ENCODE data around the gene DEAF1. TPM values are rescaled to one million over a fixed set of nuclear protein-coding genes. Genes with fewer than 3 reads are reported as not detected.

DEAF1 gene
- total and polyA plus RNA-seq, 10 of the 15 experiments (the other 5 are each of a cell fraction or from before 2014, with no cell fraction given) = 0.68 to 51.3 (median 25.9) TPM

DNA sequence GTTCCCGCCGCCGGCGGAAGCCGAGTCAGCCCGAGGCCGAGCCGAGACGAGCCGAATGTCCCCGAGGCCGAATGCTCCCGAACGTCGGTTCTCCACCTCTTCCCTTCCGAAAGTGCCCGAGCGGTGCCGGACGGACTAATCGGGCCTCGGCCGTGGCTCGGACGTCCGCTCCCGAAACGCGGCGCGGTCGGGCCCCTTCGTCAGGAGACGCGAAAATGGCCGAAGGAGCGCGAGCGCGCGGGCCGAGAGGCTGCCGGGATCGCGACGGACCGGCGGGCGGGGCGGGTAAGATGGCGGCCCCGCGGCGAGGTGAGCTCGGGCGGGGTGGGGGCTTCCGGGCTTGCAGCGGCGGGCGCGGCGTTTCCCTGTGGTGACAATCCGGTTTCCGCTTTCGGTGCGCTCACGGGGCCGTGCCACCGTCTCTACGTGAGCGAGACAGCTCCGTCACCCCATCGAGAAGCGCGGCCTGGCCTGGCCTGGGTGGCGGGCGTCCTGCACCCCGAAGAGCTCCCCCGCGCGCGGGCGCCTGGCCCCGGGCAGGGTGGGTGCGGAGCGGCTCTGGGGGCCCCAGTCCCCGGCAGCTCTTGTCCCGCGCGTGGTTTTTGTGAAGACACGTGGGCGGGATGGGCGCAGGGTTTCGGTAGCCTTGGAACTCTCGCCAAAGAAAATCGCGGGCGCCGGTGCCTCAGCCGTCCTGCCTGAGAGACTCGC lies 671 bp upstream of the DEAF1 start, which contains the start of gene TMEM80 (continued):
- TF ChIP-seq, protein P1, sequence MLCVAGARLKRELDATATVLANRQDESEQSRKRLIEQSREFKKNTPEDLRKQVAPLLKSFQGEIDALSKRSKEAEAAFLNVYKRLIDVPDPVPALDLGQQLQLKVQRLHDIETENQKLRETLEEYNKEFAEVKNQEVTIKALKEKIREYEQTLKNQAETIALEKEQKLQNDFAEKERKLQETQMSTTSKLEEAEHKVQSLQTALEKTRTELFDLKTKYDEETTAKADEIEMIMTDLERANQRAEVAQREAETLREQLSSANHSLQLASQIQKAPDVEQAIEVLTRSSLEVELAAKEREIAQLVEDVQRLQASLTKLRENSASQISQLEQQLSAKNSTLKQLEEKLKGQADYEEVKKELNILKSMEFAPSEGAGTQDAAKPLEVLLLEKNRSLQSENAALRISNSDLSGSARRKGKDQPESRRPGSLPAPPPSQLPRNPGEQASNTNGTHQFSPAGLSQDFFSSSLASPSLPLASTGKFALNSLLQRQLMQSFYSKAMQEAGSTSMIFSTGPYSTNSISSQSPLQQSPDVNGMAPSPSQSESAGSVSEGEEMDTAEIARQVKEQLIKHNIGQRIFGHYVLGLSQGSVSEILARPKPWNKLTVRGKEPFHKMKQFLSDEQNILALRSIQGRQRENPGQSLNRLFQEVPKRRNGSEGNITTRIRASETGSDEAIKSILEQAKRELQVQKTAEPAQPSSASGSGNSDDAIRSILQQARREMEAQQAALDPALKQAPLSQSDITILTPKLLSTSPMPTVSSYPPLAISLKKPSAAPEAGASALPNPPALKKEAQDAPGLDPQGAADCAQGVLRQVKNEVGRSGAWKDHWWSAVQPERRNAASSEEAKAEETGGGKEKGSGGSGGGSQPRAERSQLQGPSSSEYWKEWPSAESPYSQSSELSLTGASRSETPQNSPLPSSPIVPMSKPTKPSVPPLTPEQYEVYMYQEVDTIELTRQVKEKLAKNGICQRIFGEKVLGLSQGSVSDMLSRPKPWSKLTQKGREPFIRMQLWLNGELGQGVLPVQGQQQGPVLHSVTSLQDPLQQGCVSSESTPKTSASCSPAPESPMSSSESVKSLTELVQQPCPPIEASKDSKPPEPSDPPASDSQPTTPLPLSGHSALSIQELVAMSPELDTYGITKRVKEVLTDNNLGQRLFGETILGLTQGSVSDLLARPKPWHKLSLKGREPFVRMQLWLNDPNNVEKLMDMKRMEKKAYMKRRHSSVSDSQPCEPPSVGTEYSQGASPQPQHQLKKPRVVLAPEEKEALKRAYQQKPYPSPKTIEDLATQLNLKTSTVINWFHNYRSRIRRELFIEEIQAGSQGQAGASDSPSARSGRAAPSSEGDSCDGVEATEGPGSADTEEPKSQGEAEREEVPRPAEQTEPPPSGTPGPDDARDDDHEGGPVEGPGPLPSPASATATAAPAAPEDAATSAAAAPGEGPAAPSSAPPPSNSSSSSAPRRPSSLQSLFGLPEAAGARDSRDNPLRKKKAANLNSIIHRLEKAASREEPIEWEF (IDR thresholded peaks at IDR 0.05; ENCODE audit: insufficient replicate concordance, low read depth, low read length) = no peak
- TF ChIP-seq, protein P2, sequence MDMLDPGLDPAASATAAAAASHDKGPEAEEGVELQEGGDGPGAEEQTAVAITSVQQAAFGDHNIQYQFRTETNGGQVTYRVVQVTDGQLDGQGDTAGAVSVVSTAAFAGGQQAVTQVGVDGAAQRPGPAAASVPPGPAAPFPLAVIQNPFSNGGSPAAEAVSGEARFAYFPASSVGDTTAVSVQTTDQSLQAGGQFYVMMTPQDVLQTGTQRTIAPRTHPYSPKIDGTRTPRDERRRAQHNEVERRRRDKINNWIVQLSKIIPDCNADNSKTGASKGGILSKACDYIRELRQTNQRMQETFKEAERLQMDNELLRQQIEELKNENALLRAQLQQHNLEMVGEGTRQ (IDR thresholded peaks at IDR 0.05; ENCODE audit: borderline replicate concordance, low read depth, low read length) = no peak
- TF ChIP-seq CREB1 (IDR thresholded peaks at IDR 0.05; ENCODE audit: low read depth) (peak; percentile 39; the same call in 1 of the 2 replicates), DPF2 (IDR thresholded peaks at IDR 0.05) (peak; percentile 86), RAD51 (IDR thresholded peaks at IDR 0.05) (no peak), NRF1 (conservative IDR thresholded peaks at IDR 0.05; ENCODE audit: low read depth, low read length) (no peak), PML (IDR thresholded peaks at IDR 0.05; ENCODE audit: low read length) (no peak; the same call in 1 of the 2 replicates), NBN (IDR thresholded peaks at IDR 0.05) (no peak), BMI1 (IDR thresholded peaks at IDR 0.05; ENCODE audit: borderline replicate concordance) (no peak), TBL1XR1 (IDR thresholded peaks at IDR 0.05; ENCODE audit: low read depth, low read length) (no peak; the same call in 1 of the 2 replicates), NFXL1 (IDR thresholded peaks at IDR 0.05; ENCODE audit: borderline replicate concordance) (no peak), CHD2 (IDR thresholded peaks at IDR 0.05; ENCODE audit: borderline replicate concordance, low read depth, low read length) (no peak), E2F4 (IDR thresholded peaks at IDR 0.05; ENCODE audit: low read depth, low read length) (no peak), ATF7 (IDR thresholded peaks at IDR 0.05; ENCODE audit: low read depth) (no peak), RB1 (IDR thresholded peaks at IDR 0.05; ENCODE audit: borderline replicate concordance) (peak; percentile 87; the same call in 1 of the 2 replicates), MTA3 (IDR thresholded peaks at IDR 0.05; ENCODE audit: borderline replicate concordance, low read length) (no peak), BCL11A (IDR thresholded peaks at IDR 0.05; ENCODE audit: low read depth, low read length) (no peak)
- TF ChIP-seq, protein P3, sequence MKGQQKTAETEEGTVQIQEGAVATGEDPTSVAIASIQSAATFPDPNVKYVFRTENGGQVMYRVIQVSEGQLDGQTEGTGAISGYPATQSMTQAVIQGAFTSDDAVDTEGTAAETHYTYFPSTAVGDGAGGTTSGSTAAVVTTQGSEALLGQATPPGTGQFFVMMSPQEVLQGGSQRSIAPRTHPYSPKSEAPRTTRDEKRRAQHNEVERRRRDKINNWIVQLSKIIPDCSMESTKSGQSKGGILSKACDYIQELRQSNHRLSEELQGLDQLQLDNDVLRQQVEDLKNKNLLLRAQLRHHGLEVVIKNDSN (IDR thresholded peaks at IDR 0.05; ENCODE audit: borderline replicate concordance, extremely low read length, insufficient read depth, low read depth, low read length) = no peak
- TF ChIP-seq, protein P4, sequence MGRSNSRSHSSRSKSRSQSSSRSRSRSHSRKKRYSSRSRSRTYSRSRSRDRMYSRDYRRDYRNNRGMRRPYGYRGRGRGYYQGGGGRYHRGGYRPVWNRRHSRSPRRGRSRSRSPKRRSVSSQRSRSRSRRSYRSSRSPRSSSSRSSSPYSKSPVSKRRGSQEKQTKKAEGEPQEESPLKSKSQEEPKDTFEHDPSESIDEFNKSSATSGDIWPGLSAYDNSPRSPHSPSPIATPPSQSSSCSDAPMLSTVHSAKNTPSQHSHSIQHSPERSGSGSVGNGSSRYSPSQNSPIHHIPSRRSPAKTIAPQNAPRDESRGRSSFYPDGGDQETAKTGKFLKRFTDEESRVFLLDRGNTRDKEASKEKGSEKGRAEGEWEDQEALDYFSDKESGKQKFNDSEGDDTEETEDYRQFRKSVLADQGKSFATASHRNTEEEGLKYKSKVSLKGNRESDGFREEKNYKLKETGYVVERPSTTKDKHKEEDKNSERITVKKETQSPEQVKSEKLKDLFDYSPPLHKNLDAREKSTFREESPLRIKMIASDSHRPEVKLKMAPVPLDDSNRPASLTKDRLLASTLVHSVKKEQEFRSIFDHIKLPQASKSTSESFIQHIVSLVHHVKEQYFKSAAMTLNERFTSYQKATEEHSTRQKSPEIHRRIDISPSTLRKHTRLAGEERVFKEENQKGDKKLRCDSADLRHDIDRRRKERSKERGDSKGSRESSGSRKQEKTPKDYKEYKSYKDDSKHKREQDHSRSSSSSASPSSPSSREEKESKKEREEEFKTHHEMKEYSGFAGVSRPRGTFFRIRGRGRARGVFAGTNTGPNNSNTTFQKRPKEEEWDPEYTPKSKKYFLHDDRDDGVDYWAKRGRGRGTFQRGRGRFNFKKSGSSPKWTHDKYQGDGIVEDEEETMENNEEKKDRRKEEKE (IDR thresholded peaks at IDR 0.05) = no peak

Data from GM12878 (cell line).